ENCODE data around the gene MYO1F.
"Not testable (repeated sequence)": the region's sequence is repeated elsewhere in the genome, so short reads cannot be mapped to it uniquely, and the experiment has no call there.

MYO1F gene

DNA sequence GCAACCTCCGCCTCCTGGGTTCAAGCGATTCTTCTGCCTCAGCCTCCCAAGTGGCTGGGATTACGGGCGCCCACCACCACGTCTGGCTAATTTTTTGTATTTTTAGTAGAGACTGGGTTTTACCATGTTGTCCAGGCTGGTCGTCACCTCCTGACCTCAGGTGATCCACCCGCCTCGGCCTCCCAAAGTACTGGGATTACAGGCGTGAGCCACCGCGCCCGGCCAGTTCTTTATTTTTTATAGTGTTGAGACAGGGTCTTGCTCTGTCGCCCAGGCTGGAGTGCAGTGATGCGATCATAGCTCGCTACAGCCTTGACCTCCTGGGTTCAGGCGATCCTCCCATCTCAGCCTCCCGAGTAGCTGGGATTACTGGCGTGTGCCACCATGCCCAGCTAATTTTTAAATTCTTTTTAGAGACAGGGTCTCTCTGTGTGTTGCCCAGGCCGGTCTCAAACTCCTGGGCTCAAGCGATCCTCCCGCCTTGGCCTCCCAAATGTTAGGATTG is 62.7 kb downstream of the MYO1F start:
- DNase-seq: not testable (repeated sequence)

DNA sequence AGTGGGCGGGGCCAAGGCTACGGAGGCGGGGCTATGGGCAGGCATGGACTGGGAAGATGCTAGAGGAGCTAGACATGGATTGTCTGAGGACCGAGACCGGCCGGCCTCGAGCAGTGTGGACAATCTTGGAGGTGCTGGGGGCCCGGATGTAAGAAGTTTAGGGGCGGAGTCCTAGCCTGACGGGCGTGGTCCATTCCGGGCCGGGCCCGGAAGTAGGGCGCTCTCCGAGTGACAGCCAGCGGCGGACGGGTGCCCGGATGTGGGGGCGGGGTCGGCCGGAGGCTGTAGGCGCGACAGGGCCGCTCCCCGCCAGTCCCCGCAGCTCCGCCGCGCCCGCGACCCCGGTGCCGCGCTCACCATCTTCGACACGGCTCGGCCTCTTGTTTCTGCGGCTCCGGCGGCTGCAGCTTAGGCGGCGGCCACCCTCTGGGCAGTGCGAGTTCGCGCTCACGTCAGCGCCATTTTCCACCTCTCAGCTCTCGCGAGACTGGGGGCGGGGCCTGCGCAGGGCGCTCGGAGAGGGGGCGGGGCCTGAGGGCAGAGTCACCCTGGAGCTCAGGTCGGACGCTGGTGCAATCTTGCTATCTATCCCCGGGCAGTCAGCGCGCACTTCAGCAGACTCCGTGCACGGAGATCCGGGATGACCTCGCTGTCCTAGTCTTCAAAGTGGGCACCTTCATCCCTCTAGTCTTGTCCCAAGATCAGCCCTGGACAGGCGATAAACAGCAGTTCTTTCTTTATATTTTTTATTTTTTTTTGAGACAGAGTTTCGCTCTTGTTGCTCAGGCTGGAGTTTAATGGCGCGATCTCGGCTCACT is 63.3 kb downstream of the MYO1F start, which contains the start of gene ZNF414:
ZNF414 (minus strand) TSS at position 481 of the 818 bp plus-strand sequence; CDS start at position 360, 121 bp downstream.
- peak; percentile 98 for DNase-seq

DNA sequence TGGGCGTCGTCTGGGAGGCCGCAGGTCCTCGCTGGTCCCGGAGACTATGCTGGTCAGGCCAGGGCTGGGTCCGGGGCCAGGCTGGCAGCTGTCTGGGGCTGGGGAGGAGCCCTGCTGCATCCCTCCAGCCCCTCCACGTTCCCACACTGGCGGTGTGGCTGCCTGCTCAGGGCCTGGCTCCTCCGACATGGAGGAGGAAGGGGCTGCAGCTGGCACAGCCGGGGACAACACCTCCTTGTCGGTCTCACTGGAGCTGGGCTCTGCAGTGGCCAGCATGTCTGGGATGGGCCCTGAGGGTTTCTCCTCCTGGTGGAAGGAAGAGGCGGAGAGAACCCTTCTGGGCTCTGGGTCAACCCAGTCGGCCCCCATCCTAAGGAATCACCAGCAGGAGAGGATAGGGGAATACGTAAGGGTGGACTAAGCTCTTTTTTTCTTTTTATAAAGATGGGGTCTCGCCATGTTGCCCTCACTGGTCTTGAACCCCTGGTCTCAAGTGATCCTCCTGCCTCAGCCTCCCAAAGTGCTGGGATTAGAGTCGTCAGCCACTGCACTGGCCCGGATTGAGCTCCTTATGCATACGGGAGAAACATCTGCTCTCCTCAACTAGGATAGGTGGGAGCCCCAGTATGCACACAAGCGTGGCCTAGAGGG is 64.1 kb downstream of the MYO1F start:
- no peak for DNase-seq

DNA sequence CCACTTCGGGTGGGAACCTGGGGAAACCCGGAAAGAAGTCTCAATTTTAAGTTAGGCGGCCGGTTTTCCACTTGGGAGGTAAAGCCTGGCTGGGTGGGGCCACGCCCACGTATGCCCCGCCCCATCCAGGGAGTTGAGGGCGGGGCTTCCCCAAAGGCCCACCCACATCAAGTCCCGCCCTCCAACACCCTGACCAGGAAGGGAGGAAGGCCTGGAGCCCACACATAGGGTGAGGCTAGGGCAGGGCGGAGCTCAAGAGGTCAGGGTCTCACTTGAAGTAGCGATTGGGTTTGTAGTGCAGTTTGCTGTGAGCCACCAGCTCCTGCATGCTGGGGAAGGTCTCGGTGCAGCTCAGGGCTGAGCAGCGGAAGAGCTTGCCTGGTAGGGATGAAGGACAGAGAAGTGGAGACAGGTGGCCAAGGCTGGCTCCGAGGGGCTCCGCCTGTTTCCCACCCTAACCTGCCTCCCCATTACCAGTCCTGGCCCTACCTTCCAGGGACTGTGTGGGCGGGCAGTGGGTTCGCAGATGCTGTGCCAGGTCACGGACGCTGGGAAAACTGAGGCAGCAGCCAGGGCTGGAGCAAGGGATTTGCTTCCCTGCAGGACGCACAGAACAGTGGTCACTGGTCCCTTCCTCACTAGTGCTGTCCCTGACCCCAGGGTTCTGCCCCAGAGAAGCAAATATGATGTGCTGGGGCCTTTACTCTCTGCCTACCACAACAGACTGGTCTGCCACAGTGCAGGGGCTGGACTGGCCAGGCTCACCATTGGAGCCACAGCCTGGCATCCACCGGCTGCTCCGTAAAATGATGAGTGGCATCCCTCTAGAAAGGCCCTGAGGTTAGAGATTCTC is 64.9 kb downstream of the MYO1F start:
- DNase-seq: peak; percentile 83

DNA sequence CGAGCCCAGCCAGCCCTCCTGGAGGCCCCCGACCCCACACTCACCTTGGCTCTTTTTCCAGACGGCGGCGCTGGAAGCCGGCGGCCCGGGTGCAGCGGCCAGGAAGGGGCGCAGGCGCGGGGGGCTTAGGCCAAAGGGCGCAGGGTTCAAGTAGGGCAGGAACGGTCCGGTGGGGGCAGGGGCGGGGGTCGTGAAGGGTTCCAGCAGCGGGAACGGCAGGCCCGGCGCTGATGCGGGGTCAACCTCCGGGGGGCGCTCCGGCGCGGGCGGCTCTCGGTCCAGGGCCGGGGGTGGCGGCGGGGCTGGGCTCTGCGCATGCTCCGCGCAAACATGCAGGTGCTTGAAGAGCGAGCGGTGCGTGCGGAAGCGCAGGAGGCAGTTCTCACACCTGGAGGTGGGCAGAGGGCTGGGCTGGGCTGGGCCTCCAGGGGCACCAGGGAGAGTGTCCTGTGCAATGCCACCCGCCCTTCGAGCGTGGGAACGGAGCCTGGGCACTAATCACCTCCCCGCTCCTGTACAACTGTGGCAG is 65.6 kb downstream of the MYO1F start:
- DNase-seq: no peak

DNA sequence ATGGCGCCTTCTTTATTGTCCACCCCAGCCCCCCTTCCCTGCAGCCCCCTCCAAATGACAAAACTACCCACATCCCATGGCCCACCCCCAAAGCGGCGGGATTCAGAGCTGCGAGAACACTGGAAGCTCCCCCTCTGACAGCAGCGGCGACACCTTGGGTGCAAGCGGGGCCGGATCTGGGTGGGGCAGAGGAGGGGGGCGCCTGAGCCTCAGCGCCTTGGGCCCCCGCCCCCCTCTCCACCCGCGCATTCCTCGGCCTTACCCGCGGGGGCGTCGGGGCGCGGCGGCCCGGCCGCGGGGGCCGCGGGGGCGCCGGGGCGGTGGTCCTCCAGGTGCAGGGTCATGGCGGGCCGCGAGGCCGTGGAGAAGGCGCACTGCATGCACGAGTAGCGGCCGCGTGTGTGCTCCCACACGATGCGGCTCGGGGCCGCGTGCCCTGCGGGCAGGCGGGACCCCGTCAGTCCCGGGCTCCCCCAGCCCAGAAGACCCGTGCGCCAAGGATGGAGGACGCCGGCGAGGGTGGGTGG is 66.6 kb downstream of the MYO1F start:
- no peak for DNase-seq

DNA sequence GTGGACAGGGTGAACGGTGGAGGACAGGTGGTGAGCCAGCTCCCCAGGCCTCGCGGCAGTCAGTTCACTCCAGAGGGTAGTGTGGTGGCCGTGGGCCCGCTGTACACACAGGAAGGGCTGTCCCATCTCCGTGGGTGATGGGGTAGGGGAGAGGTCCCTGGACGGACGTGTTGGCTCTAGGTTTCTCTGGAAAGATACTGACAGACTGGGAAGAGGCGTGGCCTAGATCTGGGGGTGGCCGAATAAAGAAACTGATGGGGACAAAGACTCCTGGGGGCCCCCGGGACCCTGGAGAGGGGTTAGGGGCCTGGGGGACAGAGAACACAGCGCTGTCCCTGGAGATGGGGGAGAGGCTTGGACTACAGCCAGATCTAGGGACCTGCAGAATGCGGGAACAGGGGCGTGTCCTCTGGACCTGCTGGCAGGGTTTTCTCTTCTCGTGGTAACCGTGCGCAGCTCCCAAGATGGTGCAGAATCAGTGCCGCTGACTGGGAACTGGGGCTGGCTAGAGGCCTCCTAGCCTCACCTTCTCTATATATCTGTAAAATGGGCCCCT is 70.8 kb downstream of the MYO1F start:
- no peak for DNase-seq

DNA sequence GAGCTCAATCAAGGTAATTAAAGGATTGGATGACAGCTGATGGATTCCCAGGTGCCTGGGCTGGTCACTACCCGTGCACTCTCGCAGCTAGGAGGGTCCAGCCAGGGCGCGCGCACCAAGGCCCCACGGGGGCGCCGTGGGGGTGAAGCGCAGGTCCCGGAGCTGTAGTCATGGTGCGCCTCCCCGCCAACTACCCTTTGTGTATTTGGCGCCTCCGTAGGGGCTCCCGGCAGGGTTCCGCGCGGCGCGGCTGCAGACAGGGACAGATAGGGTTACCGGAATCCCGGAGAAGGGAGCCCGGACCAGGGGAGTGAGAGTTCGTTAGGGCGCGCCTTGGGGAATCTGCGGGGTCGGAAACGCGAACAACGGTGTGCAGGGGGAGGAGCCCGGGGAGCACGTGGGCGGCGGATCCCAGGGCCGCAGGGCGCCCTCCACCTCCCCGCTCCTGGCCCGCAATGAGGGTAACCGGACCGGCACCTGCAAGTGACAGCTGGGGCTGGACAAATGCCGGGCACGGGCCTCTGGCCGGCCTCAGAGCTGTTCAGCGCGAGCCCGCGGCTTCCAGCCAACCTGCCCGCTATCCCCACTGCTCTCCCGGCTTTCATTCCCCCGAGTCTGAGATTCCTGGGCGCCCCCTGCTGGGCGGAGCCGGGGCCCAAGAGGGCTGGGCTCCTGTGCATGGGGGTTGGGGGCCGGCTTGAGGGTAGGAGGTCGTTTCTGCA is 71.4 kb downstream of the MYO1F start:
- peak; percentile 76 for DNase-seq

DNA sequence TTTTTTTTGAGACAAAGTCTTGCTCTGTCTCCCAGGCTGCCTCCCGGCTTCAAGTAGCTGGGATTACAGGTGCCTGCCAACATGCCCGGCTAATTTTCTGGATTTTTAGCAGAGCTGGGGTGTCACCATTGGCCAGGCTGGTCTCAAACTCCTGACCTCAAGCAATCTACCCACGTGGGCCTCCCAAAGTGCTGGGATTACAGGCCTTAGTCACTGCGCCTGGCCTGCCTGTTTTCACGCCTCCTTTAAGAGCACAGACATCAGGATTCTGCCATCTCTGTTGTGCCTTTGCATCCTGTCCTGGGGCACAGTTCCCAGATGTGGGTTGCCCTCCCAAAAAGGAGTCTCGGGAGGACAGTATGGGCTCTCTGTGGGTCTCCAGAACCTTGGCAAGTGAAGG is 72.3 kb downstream of the MYO1F start:
- no peak for DNase-seq

DNA sequence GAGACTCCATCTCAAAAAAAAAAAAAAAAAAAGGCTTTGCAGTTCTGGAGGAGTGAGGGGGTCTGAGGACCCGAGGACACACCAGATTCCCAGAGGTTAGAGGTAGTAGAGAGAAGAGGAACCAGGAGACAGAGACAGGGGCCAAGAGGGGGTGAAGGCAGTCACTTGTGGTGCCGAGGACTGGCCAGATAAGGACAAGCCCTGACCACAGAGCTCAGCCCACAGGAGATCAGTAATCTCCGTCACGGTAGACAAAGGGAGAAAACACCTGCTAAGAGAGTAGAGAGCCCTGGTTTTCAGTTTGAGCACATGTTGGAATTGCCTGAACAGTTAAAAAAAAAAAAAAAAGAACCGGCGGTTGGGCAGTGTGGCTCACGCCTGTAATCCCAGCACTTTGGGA is 73.1 kb downstream of the MYO1F start:
- DNase-seq: peak; percentile 88

DNA sequence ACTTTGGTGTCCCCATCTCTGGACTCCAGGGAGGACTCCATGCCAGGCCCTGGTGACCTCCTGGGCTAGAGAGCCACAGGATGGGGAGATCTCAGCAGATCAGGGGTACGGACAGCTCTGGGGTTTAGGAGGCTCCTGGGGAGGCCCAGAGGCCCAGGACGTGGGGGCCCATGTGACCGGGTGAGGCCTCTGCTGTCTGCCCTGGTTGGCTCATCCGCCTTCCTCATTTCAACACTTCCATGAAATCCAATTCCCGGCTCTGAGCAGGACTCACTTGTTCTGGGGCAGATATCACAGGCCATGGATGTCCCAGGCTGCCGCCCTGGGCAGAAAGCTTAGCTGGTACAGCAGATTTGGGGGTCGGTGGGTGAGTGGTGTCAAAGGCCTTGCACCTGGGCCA is 73.7 kb downstream of the MYO1F start:
- DNase-seq: no peak

DNA sequence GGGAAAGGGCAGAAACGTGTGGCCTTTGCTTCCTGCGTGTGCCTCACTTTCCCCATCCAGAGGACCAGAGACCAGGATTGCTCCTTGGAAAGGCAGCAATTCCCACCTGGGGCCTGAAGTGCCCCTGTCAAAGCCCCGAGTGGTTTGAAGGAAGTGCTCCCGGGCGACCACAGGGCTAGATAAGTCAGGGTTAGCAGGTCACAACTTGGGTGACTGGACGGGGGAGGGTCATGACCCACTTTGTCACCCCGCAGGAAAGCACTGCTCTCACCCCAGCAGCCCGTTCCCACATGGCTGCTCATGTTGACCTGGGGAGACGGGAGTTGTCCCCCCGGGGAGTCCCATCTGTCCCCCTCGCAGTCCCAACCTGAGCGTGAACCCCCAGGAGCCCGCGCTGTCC is 75.3 kb downstream of the MYO1F start:
- DNase-seq: peak; percentile 47

DNA sequence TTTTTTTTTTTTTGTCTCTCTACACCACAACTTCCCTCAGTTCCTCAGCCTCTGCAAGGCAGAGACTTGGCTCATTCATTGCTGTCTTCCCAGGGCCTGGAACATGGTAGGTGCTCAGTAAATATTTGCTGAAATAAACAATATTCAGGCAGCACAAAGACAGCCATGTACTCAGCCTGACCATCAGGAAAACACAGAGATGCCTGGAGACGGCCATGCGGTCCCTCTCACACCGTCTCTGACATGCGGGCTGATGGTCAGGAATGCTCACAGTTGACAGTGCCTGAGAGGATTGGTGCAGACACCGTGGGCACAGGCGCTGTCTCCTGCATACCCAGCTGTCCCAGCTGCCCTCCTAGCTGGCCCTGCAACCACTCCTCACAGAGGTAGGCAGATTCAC is 75.7 kb downstream of the MYO1F start:
- DNase-seq: no peak

DNA sequence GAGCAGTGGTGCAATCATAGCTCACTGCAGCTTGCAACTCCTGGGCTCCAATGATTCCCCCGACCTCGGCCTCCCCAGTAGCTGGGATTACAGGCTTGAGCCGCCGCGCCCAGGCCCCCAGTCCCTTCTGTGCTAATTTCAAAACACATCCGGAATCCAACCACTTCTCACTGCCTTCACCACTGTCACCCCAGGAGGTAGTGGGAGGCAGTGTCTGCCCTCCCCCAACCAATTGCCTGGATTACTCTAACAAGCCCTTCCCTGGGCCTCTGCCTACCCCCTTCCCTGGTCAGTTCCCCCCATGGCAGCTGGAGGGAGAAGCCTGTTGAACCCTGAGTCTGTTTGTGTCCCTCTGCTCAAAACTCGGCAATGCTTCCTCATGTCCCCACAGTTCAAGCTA is 77.1 kb downstream of the MYO1F start:
- peak; percentile 81 for DNase-seq

DNA sequence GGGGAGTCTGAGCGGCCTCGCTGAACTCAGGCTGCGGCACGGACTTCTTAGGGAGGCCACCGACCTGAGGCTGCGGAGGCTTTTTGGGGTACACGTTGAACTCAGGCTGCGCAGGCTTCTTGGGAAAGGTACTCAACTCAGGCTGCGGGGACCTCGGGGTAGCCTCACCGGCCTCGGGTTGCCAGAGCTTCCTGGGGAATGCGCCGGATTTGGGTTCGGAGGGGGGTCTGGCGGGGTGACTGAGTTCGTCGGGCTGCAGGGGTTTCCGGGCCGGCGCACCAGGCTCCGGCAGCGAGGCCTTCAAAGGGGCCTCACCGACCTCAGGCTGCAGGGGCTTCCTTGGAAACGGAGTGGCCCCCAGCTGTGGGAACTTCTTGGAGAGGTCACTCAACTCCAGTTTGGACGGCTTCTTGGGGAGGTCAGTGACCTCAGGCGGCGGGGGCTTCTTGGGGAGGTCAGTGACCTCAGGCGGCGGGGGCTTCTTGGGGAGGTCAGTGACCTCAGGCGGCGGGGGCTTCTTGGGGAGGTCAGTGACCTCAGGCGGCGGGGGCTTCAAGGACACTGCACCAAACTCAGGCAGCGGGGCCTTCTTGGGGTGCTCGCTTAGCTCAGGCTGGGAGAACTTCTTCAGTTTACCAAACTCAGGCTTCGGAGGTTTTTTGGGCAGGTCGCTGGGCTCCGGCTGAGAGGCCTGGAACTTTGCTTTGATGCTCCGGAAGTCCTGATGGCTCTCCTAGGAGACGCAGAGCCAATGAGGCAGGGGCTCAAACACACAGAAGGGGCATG is 78.0 kb downstream of the MYO1F start:
- DNase-seq: no peak

DNA sequence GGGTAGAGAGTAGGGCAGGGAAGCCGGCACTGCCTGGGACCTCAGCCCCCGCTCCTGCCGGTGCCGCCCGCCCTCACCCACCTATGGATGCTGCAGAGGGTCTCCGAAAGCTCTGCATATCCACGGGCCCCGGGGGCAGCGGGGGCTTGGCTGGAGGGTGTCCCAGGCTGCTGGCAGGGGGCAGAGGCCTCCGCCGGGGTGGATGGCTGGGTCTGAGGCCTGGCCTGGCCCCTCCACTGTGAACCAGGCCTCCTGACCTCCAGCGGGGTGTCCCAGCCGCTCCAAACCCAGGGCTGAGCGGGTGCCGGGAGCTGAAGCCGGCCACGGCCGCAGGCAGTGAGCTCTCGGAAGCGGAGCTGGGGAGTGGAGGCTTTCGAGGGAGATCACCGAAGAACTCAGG is 78.9 kb downstream of the MYO1F start:
- no peak for DNase-seq

DNA sequence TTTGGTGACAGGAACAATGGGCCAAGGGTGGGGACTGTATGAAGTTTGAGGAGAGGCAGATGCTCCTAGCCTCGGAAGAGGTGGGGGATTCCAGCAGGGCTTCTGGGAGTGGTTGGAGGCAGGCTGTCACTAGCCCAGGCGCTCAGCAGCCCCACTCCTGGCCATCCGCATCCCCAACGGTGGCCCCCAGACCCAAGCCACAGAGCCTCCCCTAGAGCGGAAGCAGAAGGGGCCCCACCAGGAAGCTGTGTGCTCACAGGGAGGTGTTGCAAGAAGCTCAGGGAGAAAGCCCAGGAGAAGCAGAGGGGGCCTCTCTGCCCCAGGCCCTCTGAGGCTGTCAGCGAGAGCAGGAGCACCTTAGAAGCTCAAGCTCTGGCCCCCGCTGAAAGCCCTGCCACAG is 83.1 kb downstream of the MYO1F start:
- peak; percentile 85 for DNase-seq

DNA sequence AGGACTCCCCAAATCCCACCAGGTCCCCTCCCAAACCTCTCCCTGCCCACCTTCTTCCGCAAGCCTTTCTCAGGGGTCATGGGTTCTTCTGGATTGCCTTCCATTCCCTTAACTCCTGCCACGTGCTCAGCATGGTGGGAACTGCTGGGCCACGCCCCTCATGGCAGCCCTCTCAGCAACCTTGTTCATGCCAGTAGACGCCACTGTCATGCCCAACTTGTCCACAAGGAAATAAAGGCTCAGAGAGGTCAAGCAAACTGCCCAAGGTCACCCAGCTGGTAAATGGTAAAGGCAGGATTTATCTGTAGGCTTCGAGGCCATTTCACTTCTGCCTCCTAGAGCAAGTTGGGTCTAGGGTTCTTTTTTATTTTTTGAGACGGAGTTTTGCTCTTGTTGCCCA is 85.7 kb downstream of the MYO1F start:
- peak; percentile 42 for DNase-seq

DNA sequence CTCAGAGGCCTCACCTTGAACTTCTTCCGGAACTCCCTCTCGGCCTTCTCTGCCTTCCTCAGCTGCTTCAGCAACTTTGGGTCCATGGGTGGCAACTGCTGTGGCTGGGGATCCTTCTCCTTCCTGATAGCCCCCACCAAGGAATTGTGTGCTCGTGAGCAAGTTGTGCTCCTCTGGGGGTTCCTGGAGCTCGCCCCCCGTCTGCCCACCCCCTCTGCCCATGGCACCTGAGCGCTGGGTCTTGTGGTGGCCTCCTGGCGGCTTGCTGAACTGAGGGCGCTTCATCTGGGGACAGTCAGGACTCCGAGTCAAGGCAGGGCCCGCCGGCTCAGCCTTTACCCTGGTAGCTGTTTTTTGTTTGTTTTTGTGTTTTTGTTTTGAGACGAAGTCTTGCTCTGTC is 86.4 kb downstream of the MYO1F start:
- DNase-seq: no peak

DNA sequence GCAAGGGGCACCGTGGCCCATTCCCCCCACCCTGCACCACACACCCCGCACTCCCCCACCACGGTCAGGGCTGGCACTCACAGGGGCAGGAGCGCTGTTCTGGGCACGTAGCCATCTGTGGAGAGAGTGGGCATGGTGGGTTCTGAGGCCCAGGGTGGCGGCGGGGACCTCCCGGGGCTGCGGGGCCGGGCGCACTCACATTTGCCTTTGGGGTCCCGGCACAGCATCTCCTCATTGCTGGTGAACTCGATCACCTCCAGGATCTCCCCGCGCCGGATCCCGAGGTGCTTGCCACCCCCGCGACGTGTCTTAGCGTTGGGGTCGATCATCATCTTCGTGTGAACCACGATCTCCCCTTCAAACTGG is 86.9 kb downstream of the MYO1F start:
- no peak for DNase-seq
